Pons (tissue), 1 donor: ENCODE results near the gene DENND6A.
A peak's percentile ranks its signal among the peaks of the same experiment; 100 is the strongest.
"Not testable (repeated sequence)": the region's sequence is repeated elsewhere in the genome, so short reads cannot be mapped to it uniquely, and the experiment has no call there.

Experiments used
- DNase-seq: peaks from one replicate; pipeline ENCODE4 v3.0.0-alpha.2; 2016; ENCODE audit warnings: low spot score

DENND6A gene

GRCh38 chr3:57692396-57693147 is at the start of gene DENND6A:
Gene DENND6A, minus strand, starts transcription at chr3:57693077. Its CDS starts 59 bp downstream, at chr3:57693018.
- DNase-seq = peak; percentile 95

- DNase-seq = no peak
Measured at GRCh38 chr3:57740027-57740426, 47.1 kb upstream of the DENND6A start.

- DNase-seq = no peak
Measured at GRCh38 chr3:57738391-57738790, 45.5 kb upstream of the DENND6A start.

GRCh38 chr3:57737840-57738239 is 45.0 kb upstream of the DENND6A start:
- DNase-seq = no peak

GRCh38 chr3:57735405-57735804 is 42.5 kb upstream of the DENND6A start:
- no peak for DNase-seq

GRCh38 chr3:57733790-57734189 is 40.9 kb upstream of the DENND6A start:
- no peak for DNase-seq

GRCh38 chr3:57731311-57731710 is 38.4 kb upstream of the DENND6A start:
- DNase-seq = no peak

GRCh38 chr3:57730682-57731081 is 37.8 kb upstream of the DENND6A start:
- DNase-seq = no peak

- DNase-seq = no peak
Measured at GRCh38 chr3:57729334-57730045, 36.6 kb upstream of the DENND6A start.

GRCh38 chr3:57727106-57727505 is 34.2 kb upstream of the DENND6A start:
- no peak for DNase-seq

GRCh38 chr3:57726397-57726796 is 33.5 kb upstream of the DENND6A start:
- no peak for DNase-seq

- DNase-seq = no peak
Measured at GRCh38 chr3:57718118-57718517, 25.2 kb upstream of the DENND6A start.

GRCh38 chr3:57717205-57717868 is 24.5 kb upstream of the DENND6A start:
- no peak for DNase-seq

GRCh38 chr3:57715686-57716085 is 22.8 kb upstream of the DENND6A start:
- DNase-seq = no peak

- no peak for DNase-seq
Measured at GRCh38 chr3:57709559-57709958, 16.7 kb upstream of the DENND6A start.

- DNase-seq = no peak
Measured at GRCh38 chr3:57709031-57709430, 16.2 kb upstream of the DENND6A start.

- DNase-seq = no peak
Measured at GRCh38 chr3:57706462-57706861, 13.6 kb upstream of the DENND6A start.

- not testable (repeated sequence) for DNase-seq
Measured at GRCh38 chr3:57705351-57705750, 12.5 kb upstream of the DENND6A start.

- DNase-seq = no peak
Measured at GRCh38 chr3:57701781-57702180, 8.9 kb upstream of the DENND6A start.

- DNase-seq = no peak
Measured at GRCh38 chr3:57700737-57701136, 7.9 kb upstream of the DENND6A start.

- DNase-seq = no peak
Measured at GRCh38 chr3:57699591-57699990, 6.7 kb upstream of the DENND6A start.

- DNase-seq = no peak
Measured at GRCh38 chr3:57696801-57697321, 4.0 kb upstream of the DENND6A start.

GRCh38 chr3:57694146-57694545 is 1.3 kb upstream of the DENND6A start:
- no peak for DNase-seq
